Upper lobe of left lung (tissue), 6 donors: ENCODE results near the gene SCP2. TPM values are rescaled to one million over a fixed set of nuclear protein-coding genes. Genes with fewer than 3 reads are reported as not detected.

Source experiments
- ATAC-seq, 2 donors: fragments of 200-7000 bp; cut with Tn5 transposase; one replicate each; pipeline ENCODE4 v1.9.1; 2022; ENCODE audit warnings: mild to moderate bottlenecking in 2 of 2, moderate library complexity in 2 of 2; ENCODE audit not compliant: low FRiP score in 2 of 2
- DNase-seq, 2 donors: peaks; one replicate each; pipeline ENCODE4 v3.0.0-alpha.2; 2019 to 2020
- H3K27ac ChIP-seq, 4 donors: fragments of 200-600 bp; sonication (generic); one replicate each; pipeline ENCODE4 v1.5.1; 2016 to 2019
- H3K27me3 ChIP-seq, 4 donors: fragments of 200-600 bp; sonication (generic); one replicate each; pipeline ENCODE4 v1.5.1; 2017 to 2019
- H3K36me3 ChIP-seq, 4 donors: fragments of 200-600 bp; sonication (generic); one replicate each; pipeline ENCODE4 v1.5.1; 2016 to 2019
- H3K4me1 ChIP-seq, 4 donors: fragments of 200-600 bp; sonication (generic); one replicate each; pipeline ENCODE4 v1.5.1; 2018 to 2019
- H3K4me3 ChIP-seq, 4 donors: fragments of 200-600 bp; sonication (generic); one replicate each; pipeline ENCODE4 v1.5.1; 2017 to 2019; ENCODE audit warnings: mild to moderate bottlenecking in 2 of 4, moderate library complexity in 1 of 4
- H3K9me3 ChIP-seq, 4 donors: fragments of 200-600 bp; sonication (generic); one replicate each; pipeline ENCODE4 v1.5.1; 2018 to 2019
- CTCF ChIP-seq, 6 experiments: fragments of 450-650 bp in 4 of 6; fragments of 200-600 bp in 2 of 6; sonication (generic) in 2 of 6; IDR thresholded peaks; one replicate each; pipeline ENCODE4 v1.5.1; 2016 to 2019; ENCODE audit warnings: antibody characterized with exemption in 6 of 6
- EP300 ChIP-seq, 4 donors: sonication (generic); formaldehyde crosslinking; IDR thresholded peaks; one replicate each; pipeline ENCODE4 v1.5.1; 2017; ENCODE audit warnings: antibody characterized with exemption in 4 of 4, control low read depth in 2 of 4
- POLR2A ChIP-seq, 4 donors: fragments of 450-650 bp; IDR thresholded peaks; one replicate each; pipeline ENCODE4 v1.5.1; 2016 to 2017; ENCODE audit warnings: antibody characterized with exemption in 4 of 4, mild to moderate bottlenecking in 2 of 4
- POLR2AphosphoS5 ChIP-seq, 2 donors: sonication (generic); formaldehyde crosslinking; IDR thresholded peaks; one replicate each; pipeline ENCODE4 v1.5.1; 2017; ENCODE audit warnings: antibody characterized with exemption in 2 of 2
- WGBS, 2 donors: methylation state at CpG; one replicate each; pipeline ENCODE4 v1.1.5; 2017 to 2018; 5-methylcytosine and 5-hydroxymethylcytosine counted together
- total RNA-seq, 6 donors: library from RNA; depleted of rRNA in 4 of 6; stranded (reverse); fragments of >200 nt in 4 of 6; gene quantifications; one replicate each; pipeline versions ENCODE4 v1.1.0 to v1.2.1, GENCODE V29; 2016 to 2021
- donor health status: DM: no; HTN: no; CAD: no; lungs with moderate emphysema.
- donor health status: DM: no; HTN: yes; CAD: no; lungs with severe emphysema.

Gene SCP2
- total RNA-seq, 6 donors from 2014 or later = 52.4 to 173 (median 131) TPM

GRCh38 chr1:53037159-53037558, 110.1 kb downstream of the SCP2 start:
- Histone ChIP-seq H3K9me3 (no peaks in the 10 kb centered on the region), H3K4me1 (no peaks in the 10 kb centered on the region), H3K27ac (no peak overlapping the region), H3K36me3 (peaks cover 8 to 36% (median 21%) of the 10 kb centered on the region in 4 donors), H3K27me3 (no peaks in the 10 kb centered on the region), H3K4me3 (no peak overlapping the region)
- DNase-seq (no peak), ATAC-seq (no peak)
- TF ChIP-seq EP300 (IDR thresholded peaks at IDR 0.05) (no peak), CTCF (IDR thresholded peaks at IDR 0.05) (no peak), POLR2AphosphoS5 (IDR thresholded peaks at IDR 0.05) (no peak), POLR2A (IDR thresholded peaks at IDR 0.05) (no peak)
- WGBS, 2 donors = 92 to 94% methylated on average over 4 of the region's 4 CpGs

- no peak for TF ChIP-seq CTCF (IDR thresholded peaks at IDR 0.05)
- no peak for TF ChIP-seq EP300 (IDR thresholded peaks at IDR 0.05)
- TF ChIP-seq POLR2AphosphoS5 (IDR thresholded peaks at IDR 0.05) = no peak
- no peak for TF ChIP-seq POLR2A (IDR thresholded peaks at IDR 0.05)
- Histone ChIP-seq H3K36me3 (peaks cover 8 to 32% (median 19%) of the 10 kb centered on the region in 4 donors), H3K4me1 (no peaks in the 10 kb centered on the region), H3K27me3 (no peaks in the 10 kb centered on the region), H3K27ac (no peak overlapping the region), H3K4me3 (no peak overlapping the region), H3K9me3 (no peaks in the 10 kb centered on the region)
- WGBS, 2 donors = 94 to 100% methylated on average over 3 of the region's 3 CpGs
- DNase-seq = no peak
- no peak for ATAC-seq
Measured at GRCh38 chr1:53038566-53038965, 111.5 kb downstream of the SCP2 start.

- Histone ChIP-seq H3K9me3 (no peaks in the 10 kb centered on the region), H3K27ac (no peak overlapping the region), H3K4me3 (no peak overlapping the region), H3K27me3 (no peaks in the 10 kb centered on the region), H3K36me3 (peaks cover 8 to 39% (median 22%) of the 10 kb centered on the region in 4 donors), H3K4me1 (peaks cover 0 to 7% (median 2%) of the 10 kb centered on the region in 4 donors)
- DNase-seq (no peak), ATAC-seq (no peak)
- TF ChIP-seq CTCF (IDR thresholded peaks at IDR 0.05) (no peak), EP300 (IDR thresholded peaks at IDR 0.05) (no peak), POLR2AphosphoS5 (IDR thresholded peaks at IDR 0.05) (no peak), POLR2A (IDR thresholded peaks at IDR 0.05) (no peak)
Measured at GRCh38 chr1:53043271-53043670, 116.2 kb downstream of the SCP2 start.

- TF ChIP-seq POLR2A (IDR thresholded peaks at IDR 0.05) (no peak), POLR2AphosphoS5 (IDR thresholded peaks at IDR 0.05) (no peak), EP300 (IDR thresholded peaks at IDR 0.05) (no peak), CTCF (IDR thresholded peaks at IDR 0.05) (no peak)
- Histone ChIP-seq H3K36me3 (peaks cover 2 to 42% (median 12%) of the 10 kb centered on the region in 4 donors), H3K4me1 (peaks cover 0 to 7% (median 2%) of the 10 kb centered on the region in 4 donors), H3K27ac (no peak overlapping the region), H3K27me3 (no peaks in the 10 kb centered on the region), H3K9me3 (no peaks in the 10 kb centered on the region), H3K4me3 (no peak overlapping the region)
- ATAC-seq (no peak), DNase-seq (no peak)
- 88% methylated on average over 5 of the region's 5 CpGs for WGBS, 2 donors
Measured at GRCh38 chr1:53044926-53045325, 117.8 kb downstream of the SCP2 start.

GRCh38 chr1:53046930-53047329, 119.9 kb downstream of the SCP2 start:
- Histone ChIP-seq H3K9me3 (no peaks in the 10 kb centered on the region), H3K4me1 (peaks cover 0 to 7% (median 2%) of the 10 kb centered on the region in 4 donors), H3K4me3 (no peak overlapping the region), H3K27me3 (no peaks in the 10 kb centered on the region), H3K36me3 (peaks cover 0 to 42% (median 5%) of the 10 kb centered on the region in 4 donors), H3K27ac (peak overlapping the region in 1 of 4 donors; percentile 22)
- no peak for DNase-seq
- 44 to 60% methylated on average over 2 of the region's 2 CpGs for WGBS, 2 donors
- TF ChIP-seq POLR2A (IDR thresholded peaks at IDR 0.05) = no peak
- no peak for TF ChIP-seq EP300 (IDR thresholded peaks at IDR 0.05)
- no peak for TF ChIP-seq CTCF (IDR thresholded peaks at IDR 0.05)
- no peak for TF ChIP-seq POLR2AphosphoS5 (IDR thresholded peaks at IDR 0.05)
- peak in 1 of 2 donors; percentile 39 for ATAC-seq
